Upper lobe of right lung (tissue), 1 donor: ENCODE results near the gene VSIG10L2. TPM values are rescaled to one million over a fixed set of nuclear protein-coding genes. Genes with fewer than 3 reads are reported as not detected.
A peak's percentile ranks its signal among the peaks of the same experiment; 100 is the strongest.

Source experiments
- ATAC-seq: fragments of 200-7000 bp; cut with Tn5 transposase; one replicate; pipeline ENCODE4 v1.9.1; 2020; ENCODE audit warnings: mild to moderate bottlenecking, moderate library complexity
- DNase-seq: peaks from one replicate; pipeline ENCODE4 v3.0.0-alpha.2; 2020
- H3K27ac ChIP-seq: fragments of 200-600 bp; one replicate; pipeline ENCODE4 v1.8.0; 2022
- H3K27me3 ChIP-seq: fragments of 200-600 bp; one replicate; pipeline ENCODE4 v1.8.0; 2022; ENCODE audit warnings: mild to moderate bottlenecking
- H3K36me3 ChIP-seq: fragments of 200-600 bp; one replicate; pipeline ENCODE4 v1.8.0; 2022
- H3K4me1 ChIP-seq: fragments of 200-600 bp; one replicate; pipeline ENCODE4 v1.8.0; 2022
- H3K4me3 ChIP-seq: fragments of 200-600 bp; one replicate; pipeline ENCODE4 v1.8.0; 2022; ENCODE audit warnings: mild to moderate bottlenecking
- H3K9me3 ChIP-seq: fragments of 200-600 bp; one replicate; pipeline ENCODE4 v1.8.0; 2022
- intact Hi-C: fragments of 100-400 bp; cut with DNase I; formaldehyde crosslinking; loops from one replicate; pipeline ENCODE4 v1.11.0; 2022
- total RNA-seq: library from RNA; stranded (reverse); fragmentation: NEBNext Ultra II Directional; extraction: Animal tissue kit (Norgen Biotek cat#: 25700); gene quantifications from one replicate; pipeline ENCODE4 v1.2.1, GENCODE V29; 2021
- TF ChIP-seq, protein P1 (sequence below): fragments of 200-600 bp; IDR thresholded peaks from one replicate; pipeline ENCODE4 v1.8.0; 2022; ENCODE audit warnings: antibody characterized with exemption
- donor health status: DM: no; HTN: yes; CAD: no; lungs with severe emphysema.

VSIG10L2 gene
- total RNA-seq, 1 donor from 2014 or later = not detected

DNA sequence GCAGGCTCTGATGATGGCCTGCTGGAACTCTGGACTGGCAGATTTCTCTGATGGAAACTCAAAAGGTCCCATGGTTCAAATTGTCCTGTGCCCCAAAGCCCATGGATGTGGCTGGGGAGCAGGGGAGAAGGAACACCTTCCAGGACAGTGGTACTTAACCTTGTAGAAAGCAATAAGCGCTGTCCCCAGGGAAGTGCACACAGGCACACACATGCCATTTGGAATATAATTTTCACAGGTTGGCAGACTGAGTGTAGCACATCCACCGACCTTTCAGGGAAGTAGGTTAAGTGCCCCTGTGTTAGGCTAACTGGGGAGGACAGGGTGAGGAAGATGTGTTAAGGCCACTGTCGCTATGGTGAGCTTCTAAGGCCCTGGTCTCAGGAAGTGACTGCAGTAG is 23.7 kb upstream of the VSIG10L2 start:
- intact Hi-C loops = loop anchor here (5.0 kb wide), 1 partner anchor 270 kb away; no protein-coding TSS in a partner anchor
- Histone ChIP-seq H3K27ac (no peak overlapping the region), H3K4me1 (no peaks in the 10 kb centered on the region), H3K36me3 (no peaks in the 10 kb centered on the region), H3K9me3 (no peaks in the 10 kb centered on the region), H3K27me3 (peaks cover 1% of the 10 kb centered on the region), H3K4me3 (no peak overlapping the region)
- ATAC-seq (no peak), DNase-seq (peak; percentile 23)
- TF ChIP-seq, protein P1, sequence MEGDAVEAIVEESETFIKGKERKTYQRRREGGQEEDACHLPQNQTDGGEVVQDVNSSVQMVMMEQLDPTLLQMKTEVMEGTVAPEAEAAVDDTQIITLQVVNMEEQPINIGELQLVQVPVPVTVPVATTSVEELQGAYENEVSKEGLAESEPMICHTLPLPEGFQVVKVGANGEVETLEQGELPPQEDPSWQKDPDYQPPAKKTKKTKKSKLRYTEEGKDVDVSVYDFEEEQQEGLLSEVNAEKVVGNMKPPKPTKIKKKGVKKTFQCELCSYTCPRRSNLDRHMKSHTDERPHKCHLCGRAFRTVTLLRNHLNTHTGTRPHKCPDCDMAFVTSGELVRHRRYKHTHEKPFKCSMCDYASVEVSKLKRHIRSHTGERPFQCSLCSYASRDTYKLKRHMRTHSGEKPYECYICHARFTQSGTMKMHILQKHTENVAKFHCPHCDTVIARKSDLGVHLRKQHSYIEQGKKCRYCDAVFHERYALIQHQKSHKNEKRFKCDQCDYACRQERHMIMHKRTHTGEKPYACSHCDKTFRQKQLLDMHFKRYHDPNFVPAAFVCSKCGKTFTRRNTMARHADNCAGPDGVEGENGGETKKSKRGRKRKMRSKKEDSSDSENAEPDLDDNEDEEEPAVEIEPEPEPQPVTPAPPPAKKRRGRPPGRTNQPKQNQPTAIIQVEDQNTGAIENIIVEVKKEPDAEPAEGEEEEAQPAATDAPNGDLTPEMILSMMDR = no peak

- no peaks in the 10 kb centered on the region for H3K4me1 ChIP-seq
- intact Hi-C loops = loop anchor here (5.0 kb wide), 1 partner anchor 269 kb away; no protein-coding TSS in a partner anchor
- DNase-seq = peak; percentile 43
- no peaks in the 10 kb centered on the region for H3K9me3 ChIP-seq
- ATAC-seq = peak; percentile 90
- TF ChIP-seq, protein P1 = peak; percentile 76
- no peaks in the 10 kb centered on the region for H3K36me3 ChIP-seq
- H3K4me3 ChIP-seq = no peak overlapping the region
- H3K27ac ChIP-seq = no peak overlapping the region
- H3K27me3 ChIP-seq = no peaks in the 10 kb centered on the region
These were observed 22.7 kb upstream of the VSIG10L2 start for GRCh38 chr11:125923012-125923579.

DNA sequence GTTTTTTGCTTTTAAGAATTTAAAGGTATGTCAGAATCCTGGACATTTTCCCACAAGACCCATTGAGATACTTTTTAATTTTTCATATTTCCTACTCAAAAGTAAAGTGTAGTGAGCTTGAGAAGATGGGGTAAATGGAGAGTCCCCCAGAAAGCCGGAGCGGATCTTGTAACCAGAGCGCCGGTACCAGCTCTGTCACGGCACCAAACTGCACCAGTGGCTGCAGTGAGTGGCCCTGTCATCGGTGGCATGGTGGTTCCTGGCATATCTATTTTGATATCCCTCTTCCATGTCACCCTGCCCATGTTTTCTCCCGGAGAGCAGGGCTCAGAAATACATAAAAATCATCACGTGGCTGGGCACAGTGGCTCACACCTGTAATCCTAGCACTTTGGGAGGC is 22.2 kb upstream of the VSIG10L2 start:
- no peaks in the 10 kb centered on the region for H3K4me1 ChIP-seq
- H3K4me3 ChIP-seq = no peak overlapping the region
- no peak overlapping the region for H3K27ac ChIP-seq

DNA sequence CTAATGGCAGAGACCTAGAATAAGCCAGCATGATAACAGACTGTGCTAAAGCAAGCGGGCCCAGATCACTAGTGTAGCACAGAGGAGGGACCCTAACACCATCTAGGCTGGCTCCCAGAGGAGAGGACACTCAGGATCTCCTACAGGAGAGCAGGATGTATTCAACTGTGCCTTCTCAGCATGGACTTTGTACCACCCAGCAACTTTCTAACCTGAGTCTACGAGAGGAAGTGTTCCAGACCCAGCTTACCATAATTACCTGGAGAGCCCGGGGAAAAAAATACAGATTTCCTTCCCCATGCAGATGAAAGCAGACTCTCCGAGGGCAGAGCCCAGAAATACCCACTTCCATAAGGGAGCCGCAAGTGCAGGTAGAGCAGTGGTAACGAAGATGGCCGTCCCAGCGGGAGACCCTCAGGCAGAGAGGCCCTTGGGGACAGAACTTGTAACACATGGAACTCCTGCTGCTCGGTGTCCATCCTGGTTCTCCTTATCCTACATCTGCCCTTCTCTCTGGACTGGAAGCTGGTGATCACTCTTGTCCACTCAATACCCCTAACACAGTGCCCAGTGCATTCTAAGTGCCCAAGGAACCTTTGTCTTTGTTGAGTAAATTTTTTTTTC is 21.3 kb upstream of the VSIG10L2 start:
- TF ChIP-seq, protein P1 = no peak
- ATAC-seq (no peak), DNase-seq (peak; percentile 23)
- intact Hi-C loops = loop anchor here (5.0 kb wide), 1 partner anchor 268 kb away; no protein-coding TSS in a partner anchor
- no peak overlapping the region for H3K27ac ChIP-seq
- H3K27me3 ChIP-seq = no peaks in the 10 kb centered on the region
- no peaks in the 10 kb centered on the region for H3K4me1 ChIP-seq
- no peaks in the 10 kb centered on the region for H3K36me3 ChIP-seq
- no peaks in the 10 kb centered on the region for H3K9me3 ChIP-seq
- H3K4me3 ChIP-seq = no peak overlapping the region

More for the DNA sequence above, 22.2 kb upstream of the VSIG10L2 start:
- no peak for ATAC-seq
- no peaks in the 10 kb centered on the region for H3K36me3 ChIP-seq
- TF ChIP-seq, protein P1 = no peak
- intact Hi-C loops = loop anchor here (5.0 kb wide), 1 partner anchor 269 kb away; no protein-coding TSS in a partner anchor
- H3K27me3 ChIP-seq = no peaks in the 10 kb centered on the region
- DNase-seq = peak; percentile 22
- H3K9me3 ChIP-seq = no peaks in the 10 kb centered on the region

DNA sequence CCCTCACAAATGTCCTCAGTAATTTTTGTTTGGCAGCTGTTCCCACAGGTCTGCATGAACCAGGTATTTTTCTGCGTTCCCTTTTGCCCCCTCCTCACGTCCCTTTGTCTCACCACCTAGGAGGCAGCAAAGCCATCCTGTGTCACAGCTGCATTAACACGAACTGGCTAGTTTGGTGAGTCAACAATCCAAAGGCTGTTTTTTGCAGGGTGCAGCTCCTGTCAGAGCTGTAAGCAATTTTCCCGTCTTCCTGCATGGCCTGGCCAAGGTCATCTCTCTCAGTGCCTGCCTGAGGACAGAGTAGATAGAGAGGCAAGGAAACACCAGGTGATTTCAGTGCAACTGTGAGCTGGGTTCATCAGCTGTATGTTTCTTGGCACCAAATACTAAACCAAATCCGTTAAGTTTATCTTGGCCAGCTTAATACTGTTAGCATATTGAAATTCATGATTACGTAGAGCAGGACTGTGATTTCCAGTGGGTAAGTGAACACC is 20.6 kb upstream of the VSIG10L2 start:
- TF ChIP-seq, protein P1 = no peak
- DNase-seq = no peak
- Histone ChIP-seq H3K36me3 (no peaks in the 10 kb centered on the region), H3K9me3 (no peaks in the 10 kb centered on the region), H3K27me3 (no peaks in the 10 kb centered on the region), H3K4me1 (no peaks in the 10 kb centered on the region), H3K27ac (no peak overlapping the region), H3K4me3 (no peak overlapping the region)
- ATAC-seq = no peak
- intact Hi-C loops = no loop called here
